GM18858 (cell line): ENCODE measurements around the gene NOX5.
"Not testable (repeated sequence)": the region's sequence is repeated elsewhere in the genome, so short reads cannot be mapped to it uniquely, and the experiment has no call there.

Experiments used
- ATAC-seq: cut with Tn5 transposase; IDR thresholded peaks from one replicate; pipeline ENCODE4 v1.9.1; 2021; ENCODE audit not compliant: unreplicated experiment

Gene NOX5

GRCh38 chr15:69049976-69050375, 35.5 kb downstream of the NOX5 start:
- ATAC-seq, result no peak

- ATAC-seq, result no peak
Measured at GRCh38 chr15:69055251-69055650, 40.8 kb downstream of the NOX5 start.

GRCh38 chr15:69056365-69056764, 41.9 kb downstream of the NOX5 start:
- no peak for ATAC-seq

- ATAC-seq, result no peak
Measured at GRCh38 chr15:69058830-69059556, 44.5 kb downstream of the NOX5 start.

- no peak for ATAC-seq
Measured at GRCh38 chr15:69059557-69059943, 45.1 kb downstream of the NOX5 start.

- ATAC-seq, result no peak
Measured at GRCh38 chr15:69060041-69060481, 45.6 kb downstream of the NOX5 start.

GRCh38 chr15:69060744-69061143, 46.2 kb downstream of the NOX5 start:
- no peak for ATAC-seq

GRCh38 chr15:69061414-69061842, 46.9 kb downstream of the NOX5 start:
- no peak for ATAC-seq

GRCh38 chr15:69064649-69065048, 50.2 kb downstream of the NOX5 start:
- ATAC-seq, result no peak

GRCh38 chr15:69066007-69066995, 51.8 kb downstream of the NOX5 start:
- no peak for ATAC-seq

- ATAC-seq, result no peak
Measured at GRCh38 chr15:69067296-69067695, 52.8 kb downstream of the NOX5 start.

GRCh38 chr15:69068157-69068556, 53.7 kb downstream of the NOX5 start:
- no peak for ATAC-seq

GRCh38 chr15:69069290-69069689, 54.8 kb downstream of the NOX5 start:
- not testable (repeated sequence) for ATAC-seq

GRCh38 chr15:69069996-69070395, 55.5 kb downstream of the NOX5 start:
- no peak for ATAC-seq

- no peak for ATAC-seq
Measured at GRCh38 chr15:69070396-69070795, 55.9 kb downstream of the NOX5 start.

- ATAC-seq, result no peak
Measured at GRCh38 chr15:69071260-69071659, 56.8 kb downstream of the NOX5 start.

GRCh38 chr15:69072906-69073305, 58.4 kb downstream of the NOX5 start:
- no peak for ATAC-seq

- ATAC-seq, result no peak
Measured at GRCh38 chr15:69074001-69074842, 59.7 kb downstream of the NOX5 start.

GRCh38 chr15:69074843-69075224, 60.3 kb downstream of the NOX5 start:
- no peak for ATAC-seq

GRCh38 chr15:69075440-69075839, 60.9 kb downstream of the NOX5 start:
- ATAC-seq, result no peak

GRCh38 chr15:69076756-69077155, 62.3 kb downstream of the NOX5 start:
- ATAC-seq, result no peak
